GM12892 (cell line): ENCODE measurements around the gene SDS.

Source experiments
- POLR2A ChIP-seq: IDR thresholded peaks from 2 replicates; pipeline ENCODE4 v1.6.1; 2011; ENCODE audit warnings: low read depth, low read length, control low read depth
- TAF1 ChIP-seq: IDR thresholded peaks from 2 replicates; pipeline ENCODE4 v1.6.1; 2011; ENCODE audit warnings: low read depth, mild to moderate bottlenecking, control low read depth, low read length, borderline replicate concordance

- no peak for TF ChIP-seq POLR2A
- TF ChIP-seq TAF1 = no peak
Observed at GRCh38 chr12:113402586-113403260, 964 bp downstream of the SDS start.
